NCI-H146 (cell line): ENCODE data around the gene SGSH.
"Not testable (repeated sequence)": the region's sequence is repeated elsewhere in the genome, so short reads cannot be mapped to it uniquely, and the experiment has no call there.

Experiments
- DNase-seq: peaks from one replicate; lab custom pipeline; 2025; lab: John Stamatoyannopoulos, UW

Gene SGSH

DNA sequence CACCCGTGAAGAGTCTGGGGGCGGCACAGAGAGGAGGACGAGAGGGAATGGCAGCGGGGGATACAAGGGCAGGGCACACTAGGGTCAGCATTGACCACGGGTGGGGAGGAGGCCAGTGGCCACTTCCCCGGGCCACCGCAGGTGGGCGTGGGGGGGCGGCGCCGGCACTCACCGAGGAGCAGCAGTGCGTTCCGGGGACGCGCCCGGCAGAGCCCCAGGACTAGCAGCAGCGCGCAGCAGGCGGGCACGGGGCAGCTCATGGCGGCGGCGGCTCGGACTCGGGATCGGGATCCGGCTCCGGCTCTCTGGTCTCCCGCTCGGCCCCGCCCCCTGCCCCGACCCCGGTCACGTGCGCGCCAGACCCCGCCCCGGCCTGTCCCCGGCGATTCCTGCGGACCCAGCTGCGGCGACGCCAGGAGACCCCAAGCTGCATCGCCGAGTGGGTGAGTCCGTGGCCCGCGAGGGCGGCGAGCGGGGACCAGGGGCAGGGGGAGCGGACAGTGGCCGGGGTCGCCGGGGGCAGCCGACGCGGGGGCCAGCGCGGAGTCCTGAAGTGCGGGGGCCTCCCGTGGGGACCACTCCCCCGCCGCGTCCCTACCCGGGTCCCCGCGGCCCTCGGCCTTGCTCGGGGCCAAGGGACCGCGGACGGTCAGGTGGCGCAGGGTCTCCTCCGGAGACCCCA lies at the start of gene SGSH, which contains the start of gene SLC26A11:
TSS of gene SGSH (minus strand) at position 280 of the 682 bp plus-strand sequence. CDS start at position 260, 20 bp downstream.
TSS of gene SLC26A11 (plus strand) at position 374 of the 682 bp plus-strand sequence. CDS start 1,134 bp downstream, outside the sequence.
- peak; percentile 84 for DNase-seq

DNA sequence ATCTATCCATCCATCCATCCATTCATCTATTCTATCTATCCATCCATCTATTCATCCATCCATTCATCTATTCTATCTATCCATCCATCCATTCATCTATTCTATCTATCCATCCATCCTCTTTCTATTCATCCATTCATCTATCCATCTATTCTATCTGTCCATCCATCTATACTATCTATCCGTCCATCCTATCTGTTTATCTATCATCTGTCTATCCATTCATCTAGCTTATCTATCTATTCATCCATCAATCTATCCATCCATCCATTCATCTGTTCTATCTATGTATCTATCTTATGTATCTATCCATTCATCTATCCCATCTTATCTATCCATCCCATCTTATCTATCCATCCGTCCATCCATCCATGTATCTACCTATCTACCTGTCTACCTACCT lies 49.3 kb upstream of the SGSH start:
- DNase-seq: no peak

DNA sequence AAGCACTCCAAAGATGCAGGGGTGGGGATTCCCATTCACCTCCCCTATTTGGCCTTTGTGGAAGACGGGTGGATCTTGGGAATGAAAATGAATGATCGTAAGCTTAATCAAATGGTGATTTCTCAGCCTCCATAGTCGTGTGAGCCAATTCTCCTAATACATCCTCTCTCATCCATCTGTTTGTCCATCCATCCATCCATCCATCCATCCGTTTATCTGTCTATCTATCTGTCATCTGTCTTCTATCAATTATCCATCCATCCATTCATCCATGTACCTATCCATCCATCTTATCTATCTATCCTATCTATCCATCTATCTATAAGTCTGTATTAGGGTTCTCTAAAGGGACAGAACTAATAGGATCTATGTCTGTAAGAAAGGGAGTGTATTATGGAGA lies 48.3 kb upstream of the SGSH start:
- no peak for DNase-seq

DNA sequence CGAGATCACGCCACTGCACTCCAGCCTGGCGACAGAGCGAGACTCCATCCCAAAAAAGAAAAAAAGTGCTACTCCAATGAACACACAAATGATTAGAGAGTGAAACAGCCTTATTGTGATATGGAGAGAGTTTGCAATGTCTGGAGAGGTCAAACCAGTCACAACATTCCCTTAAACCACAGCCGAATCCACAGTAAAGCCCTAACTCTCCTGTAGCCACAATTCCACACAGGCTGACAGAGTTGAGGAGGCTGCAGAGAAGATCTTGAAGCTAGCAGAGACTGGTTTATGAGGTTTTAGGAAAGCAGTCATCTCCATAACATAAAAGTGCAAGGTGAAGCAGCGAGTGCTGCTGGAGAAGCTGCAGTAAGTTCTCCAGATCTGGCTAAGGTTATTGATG lies 47.3 kb upstream of the SGSH start:
- DNase-seq: no peak

DNA sequence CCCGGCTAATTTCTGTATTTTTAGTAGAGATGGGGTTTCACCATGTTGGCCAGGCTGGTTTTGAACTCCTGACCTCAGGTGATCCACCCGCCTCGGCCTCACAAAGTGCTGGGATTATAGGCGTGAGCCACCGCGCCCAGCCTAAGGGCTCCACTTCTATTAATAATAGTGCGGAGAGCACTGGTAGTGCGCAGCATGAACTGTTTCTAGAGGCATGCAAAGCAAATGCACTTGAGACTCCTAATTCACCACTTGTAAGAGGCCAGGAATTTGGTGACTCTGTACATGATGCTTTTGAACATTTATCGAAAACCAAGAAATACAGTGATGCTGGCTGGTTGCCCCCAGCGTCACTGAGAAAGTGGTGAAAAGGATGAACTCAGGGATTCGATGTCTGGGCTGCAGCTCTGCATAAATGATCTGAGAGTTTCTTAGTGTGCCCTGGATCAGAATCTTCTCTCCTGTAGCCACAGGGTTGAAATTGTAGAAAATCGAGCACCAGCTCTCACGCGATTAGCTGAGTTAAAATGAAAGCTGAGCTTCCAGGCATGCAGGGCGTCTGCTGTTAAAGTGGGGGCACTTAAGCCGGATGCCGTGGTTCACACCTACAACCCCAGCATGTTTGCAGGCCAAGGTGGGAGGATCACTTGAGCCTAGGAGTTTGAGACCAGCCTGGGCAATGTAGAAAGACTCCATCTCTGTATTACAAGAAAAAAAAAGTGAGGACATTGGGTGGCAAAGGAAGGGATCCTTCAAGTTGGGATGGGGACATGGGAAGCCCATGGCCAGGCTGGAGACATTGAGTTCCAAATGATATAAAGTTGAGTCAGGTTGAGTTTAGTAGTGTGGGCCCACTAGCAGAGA lies 45.3 kb upstream of the SGSH start:
- DNase-seq: no peak

DNA sequence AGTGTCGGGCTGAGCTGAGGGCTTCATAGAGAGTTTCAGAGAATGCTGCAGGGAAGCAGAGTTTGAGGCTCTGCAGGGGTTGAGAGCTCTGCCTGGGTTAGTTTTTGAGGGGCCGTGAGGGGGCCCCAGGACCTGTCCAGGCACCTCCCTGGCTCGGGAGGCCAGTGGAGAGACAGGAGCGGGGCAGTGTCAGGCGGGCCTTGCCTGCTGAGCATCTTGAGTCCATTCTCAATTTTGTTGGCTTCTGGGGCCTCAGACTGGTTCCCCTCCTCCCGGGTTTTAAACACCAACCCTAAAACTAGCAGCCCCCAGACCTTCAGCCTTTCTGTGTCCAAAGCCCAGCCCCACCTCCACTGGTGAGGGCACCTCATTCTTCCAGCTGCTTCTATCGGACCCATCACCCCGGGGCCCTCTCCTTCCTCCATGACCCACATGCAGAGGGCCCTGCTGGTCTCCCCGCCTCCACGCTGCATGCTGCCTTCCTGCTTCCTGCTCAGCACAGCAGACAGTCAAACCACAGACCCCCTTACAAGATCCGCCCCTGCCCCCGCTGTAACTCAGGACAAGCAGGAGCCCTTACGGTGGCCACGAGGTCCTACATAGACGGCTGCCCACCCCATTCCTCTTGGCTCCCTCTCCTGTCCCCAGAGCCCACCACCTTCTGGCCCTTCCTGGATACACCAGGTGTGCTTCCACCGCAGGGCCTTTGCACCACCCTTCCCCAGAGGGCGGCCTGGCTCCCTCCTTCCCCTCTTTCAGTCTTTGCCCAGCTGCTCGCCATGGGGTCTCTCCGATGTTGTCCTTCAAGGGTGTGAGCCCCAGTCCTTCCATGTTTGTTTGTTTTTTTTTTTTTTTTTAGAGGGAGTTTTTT lies 44.3 kb upstream of the SGSH start:
- no peak for DNase-seq

DNA sequence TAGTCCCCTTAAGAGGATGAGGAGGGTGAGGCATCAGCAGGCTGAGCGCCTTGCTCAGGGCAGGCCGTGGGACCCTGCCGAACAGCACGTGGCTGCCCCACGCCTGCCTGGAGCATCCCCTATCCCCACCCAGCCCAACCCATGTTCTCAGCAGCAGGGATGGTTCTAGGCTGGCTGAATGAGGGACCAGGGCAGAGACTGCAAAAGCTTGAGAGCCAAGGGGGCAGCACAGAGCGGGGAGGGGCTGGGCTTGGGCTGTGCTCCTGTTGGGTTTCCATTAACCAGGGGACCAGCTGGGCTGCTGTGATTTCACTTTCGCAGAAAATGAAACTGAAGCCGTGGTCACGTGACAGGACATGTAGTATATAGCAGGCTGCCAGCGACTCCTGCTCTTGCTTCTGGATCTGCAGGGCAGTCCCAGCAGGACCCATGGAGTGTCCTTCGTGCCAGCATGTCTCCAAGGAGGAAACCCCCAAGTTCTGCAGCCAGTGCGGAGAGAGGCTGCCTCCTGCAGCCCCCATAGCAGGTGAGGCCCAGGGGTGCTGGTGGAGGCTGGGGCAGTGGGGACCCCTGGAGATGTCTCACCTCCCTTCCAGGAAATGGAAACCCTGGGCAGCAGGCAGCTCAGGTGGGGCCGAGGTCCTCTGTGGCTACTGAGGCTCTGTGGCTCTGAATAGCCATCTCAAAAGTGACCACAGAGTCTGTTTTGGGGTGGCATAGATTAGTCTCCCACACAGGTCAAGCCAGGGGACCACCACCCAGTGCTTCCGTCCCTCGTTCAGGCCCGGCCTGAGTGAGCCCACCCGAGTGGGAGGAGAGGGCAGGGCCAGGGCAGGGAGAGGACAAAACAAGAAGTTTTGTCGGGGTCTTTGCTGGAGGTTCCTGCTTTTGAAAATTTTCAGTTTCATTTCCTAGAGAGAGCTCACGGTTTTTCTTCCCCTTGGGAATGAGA lies 43.4 kb upstream of the SGSH start:
- no peak for DNase-seq

DNA sequence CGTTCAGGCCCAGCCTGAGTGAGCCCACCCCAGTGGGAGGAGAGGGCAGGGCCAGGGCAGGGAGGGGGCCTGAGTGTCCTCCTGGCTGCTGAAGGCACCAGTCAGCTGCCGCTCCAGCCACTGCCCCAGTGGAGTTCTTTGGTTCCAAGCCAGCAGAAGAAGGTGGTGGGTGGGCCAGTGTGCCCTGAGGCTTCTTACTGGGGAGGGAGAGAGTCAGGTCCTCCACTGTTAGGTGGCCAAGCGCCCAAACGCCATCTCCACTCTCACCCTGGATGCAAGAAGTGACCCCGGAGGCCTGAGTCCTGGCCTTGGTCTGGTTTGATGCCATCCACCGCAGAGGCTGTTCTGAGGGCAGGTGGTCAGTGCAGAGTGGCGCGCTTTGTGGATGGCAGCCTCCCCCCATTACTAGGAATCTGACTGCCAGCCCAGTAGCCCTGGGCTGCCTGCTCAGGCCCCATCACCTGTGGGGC lies 42.7 kb upstream of the SGSH start:
- no peak for DNase-seq

DNA sequence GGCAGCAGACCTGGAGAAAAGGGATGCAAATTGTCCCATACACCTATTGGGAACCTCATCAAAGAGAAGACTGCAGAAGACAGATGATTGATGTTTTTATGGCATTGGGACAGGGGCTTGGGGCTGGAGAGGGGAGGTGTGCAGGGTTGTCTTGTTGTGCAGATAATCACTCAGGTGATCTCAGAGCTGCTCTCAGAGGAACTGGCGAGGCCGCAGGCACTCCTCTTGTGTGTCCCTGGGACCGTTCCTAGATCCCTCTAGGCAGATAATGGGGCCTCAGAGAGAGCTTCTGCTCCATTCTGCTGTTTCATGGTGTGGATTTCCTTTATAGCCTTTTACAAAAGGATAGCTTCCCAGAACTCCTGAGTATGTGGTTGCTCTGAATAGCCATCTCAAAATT lies 42.2 kb upstream of the SGSH start:
- DNase-seq: no peak

DNA sequence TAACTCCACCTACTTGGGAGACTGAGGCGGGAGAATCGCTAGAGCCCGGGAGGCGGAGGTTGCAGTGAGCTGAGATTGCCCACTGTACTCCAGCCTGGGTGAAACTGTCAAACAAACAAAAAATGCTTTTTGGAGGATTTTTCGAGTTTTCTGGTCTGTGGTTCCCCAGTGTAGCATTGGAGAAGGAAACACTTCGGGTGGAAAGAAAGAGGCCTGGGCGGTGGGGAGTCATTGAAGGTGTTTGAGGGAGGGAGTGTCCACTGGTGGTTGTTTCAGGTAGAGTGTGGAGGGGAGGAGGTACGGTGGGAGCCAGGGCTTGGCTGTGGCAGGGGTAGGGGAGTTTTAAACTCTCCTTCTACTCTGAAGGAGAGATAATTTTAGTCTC lies 41.8 kb upstream of the SGSH start:
- no peak for DNase-seq

DNA sequence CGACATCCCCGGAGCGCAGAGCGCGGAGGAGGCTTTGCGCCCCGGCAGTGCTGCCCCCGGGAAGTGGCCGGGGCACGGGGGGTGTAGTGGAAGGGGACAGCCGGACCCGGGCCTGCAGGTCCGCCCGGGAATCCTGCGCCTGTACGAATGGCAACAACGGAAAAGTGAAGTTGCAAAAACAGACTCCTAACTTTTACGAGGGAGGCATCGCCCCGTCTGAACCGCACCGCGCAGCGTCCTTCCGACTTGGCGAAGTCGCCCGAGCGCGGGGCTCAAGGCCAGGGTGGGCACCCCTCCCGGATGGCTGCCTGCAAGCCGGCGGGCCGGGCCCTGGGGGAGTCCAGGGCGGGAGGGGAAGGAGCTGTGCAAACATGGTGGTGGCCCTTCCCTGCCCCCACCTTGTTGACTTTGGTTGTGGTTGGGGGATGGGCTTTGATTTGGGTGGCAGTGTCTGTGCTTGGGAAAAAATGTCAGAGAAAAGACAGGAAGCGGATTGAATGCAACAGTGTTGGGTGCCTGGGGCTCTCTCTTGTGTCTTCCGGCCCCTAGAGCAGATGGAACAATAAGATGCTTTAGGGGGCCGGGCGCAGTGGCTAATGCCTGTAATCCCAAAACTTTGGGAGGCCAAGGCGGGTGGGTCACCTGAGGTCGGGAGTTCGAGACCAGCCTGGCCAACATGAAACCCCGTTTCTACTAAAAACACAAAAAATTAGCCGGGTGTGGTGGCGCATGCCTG lies 41.2 kb upstream of the SGSH start:
- DNase-seq: peak; percentile 78

DNA sequence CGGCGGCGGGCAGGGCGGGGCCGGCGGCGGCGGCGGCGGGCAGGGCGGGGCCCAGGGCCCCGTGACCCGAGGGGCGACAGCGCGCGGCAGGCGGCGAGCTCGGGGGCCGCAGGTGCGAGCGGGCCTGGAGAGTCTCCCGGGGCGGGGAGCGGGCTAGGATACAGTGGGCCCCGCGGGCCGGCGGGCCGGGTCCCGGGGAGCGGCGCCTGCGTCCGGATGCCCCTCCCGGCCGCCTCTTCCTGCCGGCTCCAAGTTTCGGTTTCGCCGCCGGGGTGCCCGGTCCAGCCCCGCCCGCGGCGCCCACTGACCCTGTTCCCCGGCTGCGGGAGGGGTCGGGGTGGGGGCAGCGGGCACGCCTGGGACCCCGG lies 40.6 kb upstream of the SGSH start, which contains the start of gene RNF213:
TSS of gene RNF213 (plus strand) at position 62 of the 368 bp plus-strand sequence. CDS start 2,830 bp downstream, outside the sequence.
- peak; percentile 73 for DNase-seq

DNA sequence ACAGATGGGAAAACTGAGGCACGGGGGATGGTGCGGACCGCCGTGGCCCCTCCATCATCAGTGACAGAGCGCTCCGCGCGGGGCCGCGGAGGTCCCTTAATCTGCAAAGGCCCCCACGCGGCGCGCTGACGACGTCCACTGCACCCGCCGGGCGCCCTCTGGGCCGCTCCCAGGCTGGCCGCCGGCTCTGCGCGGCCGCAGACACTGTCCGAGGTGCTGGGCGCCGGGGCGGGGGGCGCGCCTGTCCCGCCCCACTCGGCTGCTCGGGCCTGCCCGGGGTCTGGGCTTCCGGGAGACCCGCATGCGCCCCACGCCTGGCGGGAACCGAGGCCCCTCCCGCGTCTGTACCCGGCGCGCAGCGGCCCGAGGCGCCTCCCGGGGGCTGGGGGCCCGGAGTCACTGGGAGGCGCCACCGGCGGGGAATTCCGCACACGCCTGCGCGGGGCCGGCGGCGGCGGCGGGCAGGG lies 40.0 kb upstream of the SGSH start:
- peak; percentile 77 for DNase-seq

DNA sequence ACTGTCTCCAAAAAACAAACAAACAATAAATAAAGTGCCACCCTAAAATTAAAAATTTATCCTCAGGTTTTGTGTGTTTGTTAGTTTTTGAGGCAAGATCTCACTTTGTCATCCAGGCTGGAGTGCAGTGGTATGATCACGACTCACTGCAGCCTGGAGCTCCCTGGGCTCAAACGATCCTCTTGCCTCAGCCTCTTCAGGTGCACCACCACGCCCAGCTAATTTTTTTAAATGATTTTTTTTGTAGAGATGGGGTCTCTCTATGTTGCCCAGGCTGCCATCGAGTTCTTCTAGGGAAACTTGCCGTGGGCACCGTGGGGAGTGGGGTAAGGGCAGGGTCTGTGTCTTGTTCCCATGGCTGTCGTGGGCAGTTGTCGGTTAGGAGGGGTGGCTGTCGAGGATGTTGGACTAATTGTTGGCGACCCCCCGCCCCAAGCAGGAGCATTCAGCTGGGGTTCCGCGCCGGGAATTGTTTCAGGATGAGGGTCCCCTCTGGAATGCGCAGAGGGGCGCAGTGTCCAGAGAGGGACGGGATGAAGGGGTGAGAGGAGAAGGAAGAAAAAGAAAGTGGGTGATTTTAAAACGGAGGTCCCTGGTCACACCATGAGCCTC lies 39.4 kb upstream of the SGSH start:
- DNase-seq: no peak

DNA sequence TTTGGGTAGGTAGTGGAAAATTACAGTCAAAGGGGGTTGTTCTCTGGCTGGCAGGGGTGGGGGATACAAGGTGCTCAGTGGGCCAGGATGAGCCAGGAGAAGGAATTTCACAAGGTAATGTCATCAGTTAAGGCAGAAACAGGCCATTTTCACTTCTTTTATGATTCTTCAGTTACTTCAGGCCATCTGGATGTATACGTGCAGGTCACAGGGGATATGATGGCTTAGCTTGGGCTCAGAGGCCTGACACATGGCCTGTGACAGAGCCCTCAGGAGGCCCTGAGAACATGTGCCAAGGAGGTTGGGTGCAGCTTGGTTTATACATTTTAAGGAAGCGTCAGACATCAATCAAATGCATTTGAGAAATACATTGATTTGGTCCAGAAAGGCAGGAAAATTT lies 38.2 kb upstream of the SGSH start:
- DNase-seq: not testable (repeated sequence)

DNA sequence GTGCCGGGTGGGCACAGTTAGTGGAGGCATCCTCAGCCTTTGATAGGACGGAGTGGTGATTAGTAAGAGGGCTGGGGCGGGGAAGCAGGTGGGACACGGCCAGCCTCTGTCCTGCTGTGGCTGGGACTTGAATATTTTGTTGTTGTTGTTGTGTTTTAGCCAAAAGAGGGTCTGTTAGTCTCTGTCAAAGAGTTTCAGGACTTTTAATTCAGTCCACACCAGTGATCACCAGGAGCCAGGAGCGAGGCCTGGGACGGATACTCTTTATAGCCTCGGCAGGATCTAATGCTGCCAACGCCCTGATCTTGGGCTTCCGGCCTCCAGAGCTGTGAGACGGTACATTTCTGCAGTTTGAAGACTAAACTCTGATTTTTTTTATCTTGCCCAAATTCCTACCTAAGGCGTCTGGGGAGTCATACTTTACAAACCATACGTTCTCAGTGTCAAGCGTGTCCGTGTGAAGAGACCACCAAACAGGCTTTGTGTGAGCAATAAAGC lies 37.6 kb upstream of the SGSH start:
- DNase-seq: no peak

DNA sequence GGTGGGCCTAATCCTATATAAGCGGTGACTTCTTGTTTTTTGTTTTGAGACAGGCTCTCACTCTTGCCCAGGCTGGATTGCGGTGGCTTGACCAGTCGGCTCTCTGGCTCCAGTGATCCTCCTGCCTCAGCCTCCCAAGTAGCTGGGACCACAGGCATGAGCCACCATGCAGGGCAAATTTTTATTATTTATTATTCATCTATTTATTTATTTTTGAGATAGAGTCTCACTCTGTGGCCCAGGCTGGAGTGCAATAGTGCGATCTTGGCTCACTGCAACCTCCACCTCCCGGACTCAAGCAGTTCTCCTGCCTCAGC lies 35.9 kb upstream of the SGSH start:
- DNase-seq: no peak

DNA sequence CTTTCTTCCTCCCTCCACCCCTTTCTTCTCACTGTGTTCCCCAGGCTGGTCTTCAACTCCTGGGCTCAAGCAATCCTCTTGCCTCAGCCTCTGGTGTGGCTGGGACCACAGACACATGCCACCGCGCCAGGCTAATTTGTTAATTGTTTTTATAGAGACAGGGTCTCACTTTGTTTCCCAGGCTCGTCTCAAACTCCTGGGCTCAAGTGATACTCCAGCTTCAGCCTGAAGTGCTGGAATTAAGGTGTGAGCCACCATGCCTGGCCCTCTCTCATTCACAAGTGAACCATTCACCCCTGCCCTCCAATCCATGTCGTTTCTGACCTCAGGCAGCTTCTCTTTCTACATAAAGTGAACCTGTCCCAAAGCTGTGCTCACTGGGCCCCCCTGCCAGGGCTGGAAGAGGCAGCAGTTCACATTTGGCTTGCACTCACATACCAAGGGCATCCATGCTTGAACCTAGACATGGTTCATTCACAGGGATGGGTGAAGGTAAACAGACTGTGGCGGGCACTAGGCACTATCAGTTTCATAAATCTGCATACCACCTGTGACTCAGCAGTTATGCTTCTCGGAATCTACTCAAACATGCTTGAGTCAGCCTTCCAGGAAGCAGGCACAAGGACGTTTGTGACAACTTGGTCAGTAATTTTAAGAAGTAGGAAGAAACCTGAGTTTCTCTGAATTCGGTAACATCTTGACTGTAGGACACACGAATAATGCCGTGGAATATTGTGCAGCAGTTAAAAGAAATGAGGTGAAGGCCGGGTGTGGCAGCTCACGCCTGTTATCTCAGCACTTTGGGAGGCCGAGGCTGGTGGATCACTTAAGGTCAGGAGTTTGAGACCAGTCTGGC lies 34.5 kb upstream of the SGSH start:
- DNase-seq: peak; percentile 21
